DMS153 treated with DMSO at 0.1 percent for 48 hours (cell line): ENCODE measurements around the gene LPO.

ENCODE experiments used
- DNase-seq: peaks from one replicate; lab custom pipeline; 2025; ENCODE audit not compliant: unreplicated experiment; lab: John Stamatoyannopoulos, UW

LPO gene

DNA sequence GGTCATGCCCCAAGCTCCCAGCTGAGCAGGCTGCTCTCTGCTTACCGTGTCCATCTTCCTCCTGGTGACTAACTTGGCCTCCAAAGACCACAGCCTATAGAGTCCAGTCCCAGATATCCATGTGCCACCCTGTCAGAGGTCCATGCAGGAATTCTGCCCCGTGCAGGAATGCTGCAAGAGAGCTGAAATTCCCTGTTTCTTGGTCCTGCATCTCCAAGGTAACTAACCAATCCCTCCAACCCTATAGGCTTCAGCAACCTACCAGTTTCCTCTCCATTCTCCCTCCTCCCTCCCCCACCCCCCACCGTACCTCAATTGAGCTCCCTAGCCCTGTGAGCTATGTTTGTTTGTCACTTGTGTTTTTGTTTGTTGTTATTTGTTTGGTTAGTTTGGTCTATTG is 9.7 kb upstream of the LPO start:
- no peak for DNase-seq

GRCh38 chr17:58229384-58229783 is 9.0 kb upstream of the LPO start:
- no peak for DNase-seq

- DNase-seq = no peak
Measured at GRCh38 chr17:58229881-58230280, 8.5 kb upstream of the LPO start.

DNA sequence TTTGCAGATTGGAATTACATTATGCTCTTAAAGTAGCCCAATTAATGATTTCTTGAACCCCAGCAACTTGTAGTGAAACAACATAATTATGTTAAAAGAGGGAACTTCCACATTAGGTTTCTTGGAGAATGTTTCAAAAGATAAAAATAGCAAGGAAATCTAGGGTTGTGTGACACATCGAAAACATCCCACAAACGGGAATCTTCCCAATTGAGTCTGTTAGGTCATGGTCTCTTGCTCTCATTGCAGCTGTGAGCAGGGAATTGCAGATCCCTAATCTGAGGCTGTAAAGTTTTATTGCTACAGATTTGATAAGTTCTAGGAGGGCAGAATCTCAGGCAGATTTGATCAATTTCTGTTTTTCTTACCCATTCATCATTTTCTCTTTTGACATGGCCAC is 6.7 kb upstream of the LPO start:
- no peak for DNase-seq

DNA sequence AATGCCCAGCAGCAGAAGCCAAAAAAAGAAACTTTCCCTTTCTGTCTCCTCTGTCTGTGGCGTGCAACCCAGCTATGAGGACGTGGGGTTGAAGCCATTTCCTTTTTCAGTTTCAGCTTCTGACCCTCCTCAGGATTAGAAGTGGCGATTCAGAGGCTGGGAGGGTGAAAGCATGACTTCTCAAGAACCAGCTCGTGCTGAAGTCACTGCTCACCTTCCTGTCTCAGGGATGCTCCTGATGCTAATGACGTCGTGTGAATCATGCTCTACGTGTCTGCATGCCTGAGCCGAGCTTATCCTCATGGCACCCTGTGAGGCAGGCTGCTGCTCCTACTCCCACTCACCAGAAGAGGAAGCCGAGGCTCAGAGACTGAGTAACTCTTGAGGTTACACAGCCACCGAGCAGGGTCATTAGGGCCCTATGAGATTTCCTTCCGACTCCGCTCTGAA is 5.7 kb upstream of the LPO start:
- DNase-seq = no peak

- DNase-seq = no peak
Measured at GRCh38 chr17:58233543-58233942, 4.8 kb upstream of the LPO start.

DNA sequence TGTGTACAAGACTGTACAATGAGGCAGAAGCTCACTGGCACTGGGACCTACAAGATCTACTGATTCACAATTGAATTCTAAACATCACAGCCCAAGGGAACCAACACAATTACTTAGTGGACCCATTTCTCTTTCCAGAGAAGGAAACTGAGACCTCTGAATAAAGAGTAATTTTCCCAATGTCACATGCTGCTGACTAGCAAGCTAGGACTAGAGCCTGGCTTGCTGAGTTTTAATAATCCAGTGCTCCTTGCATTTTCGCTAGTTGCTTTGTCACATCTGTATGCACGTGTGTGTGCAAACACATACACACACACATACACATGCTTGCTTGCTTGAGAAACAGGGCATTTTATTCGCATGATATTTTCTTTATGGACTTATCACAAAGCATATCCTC is 3.9 kb upstream of the LPO start:
- DNase-seq = no peak

DNA sequence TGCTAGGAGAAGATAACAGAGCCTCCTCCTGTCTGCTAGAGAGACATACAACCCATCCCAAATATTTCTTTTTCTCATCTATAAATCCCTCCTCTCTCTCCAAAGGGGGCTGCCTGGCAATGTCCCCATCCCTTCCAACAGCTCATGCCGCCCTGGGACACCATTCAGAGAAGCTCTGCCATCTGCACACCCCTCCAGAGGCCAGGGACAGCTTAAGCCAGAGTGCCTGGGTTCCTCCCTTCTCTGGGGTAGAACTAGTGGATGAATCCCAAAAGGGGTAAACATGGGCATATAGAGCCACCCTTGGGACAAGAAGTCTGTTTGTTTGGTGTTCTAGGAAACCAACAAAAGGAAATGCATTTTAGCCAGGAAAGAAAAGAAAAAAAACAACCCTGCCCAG is 2.6 kb upstream of the LPO start:
- DNase-seq = no peak

- DNase-seq = no peak
Measured at GRCh38 chr17:58236394-58236793, 2.0 kb upstream of the LPO start.

DNA sequence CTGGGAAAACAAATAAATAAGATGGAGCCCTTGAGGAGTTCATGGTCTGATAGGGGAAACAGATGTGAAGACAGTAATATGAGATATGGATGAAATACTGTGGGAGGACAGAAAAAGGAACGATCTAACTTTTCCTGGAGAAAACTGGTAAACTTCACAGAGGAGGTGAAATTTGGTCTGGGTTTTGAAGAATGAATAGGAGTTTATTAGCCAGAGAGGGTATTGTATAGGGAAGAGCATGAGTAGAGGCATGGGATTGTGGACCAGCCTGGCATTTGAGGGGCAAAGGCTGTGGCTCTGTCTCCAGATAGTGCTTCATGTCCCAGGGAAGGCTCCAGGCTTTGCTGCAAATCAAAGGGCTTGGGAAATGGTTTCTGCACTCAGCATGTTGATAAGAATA is 1.6 kb downstream of the LPO start:
- no peak for DNase-seq

DNA sequence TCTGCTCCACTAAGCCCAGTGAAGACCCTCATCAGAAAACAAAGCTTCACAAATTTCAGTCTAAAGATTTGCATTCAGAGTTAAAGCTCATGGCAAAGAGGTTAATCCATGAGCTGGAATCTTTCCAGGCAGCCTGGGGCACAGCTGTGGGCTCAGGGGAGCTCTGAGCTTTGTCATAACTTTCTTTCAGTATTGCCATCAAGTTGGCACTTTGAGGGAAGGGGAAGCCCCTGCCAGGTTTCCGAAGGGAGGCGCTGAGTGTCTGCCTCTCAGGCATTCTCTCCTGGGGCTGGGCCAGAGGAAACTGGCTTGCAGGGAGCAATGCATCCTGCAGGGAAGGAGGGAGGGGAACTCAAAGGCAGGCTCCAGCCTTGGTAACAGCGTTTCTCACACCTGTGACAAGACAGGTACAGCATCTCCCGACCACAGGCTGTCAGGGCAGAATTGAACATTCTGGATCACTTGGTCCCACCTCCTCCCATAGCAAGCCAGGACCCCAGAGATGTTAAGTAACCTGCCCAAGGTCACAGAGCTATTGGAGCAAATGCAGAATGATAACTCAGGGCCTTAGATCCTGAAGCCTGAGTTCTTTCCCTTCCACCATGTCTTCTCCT is 3.9 kb downstream of the LPO start:
- no peak for DNase-seq

DNA sequence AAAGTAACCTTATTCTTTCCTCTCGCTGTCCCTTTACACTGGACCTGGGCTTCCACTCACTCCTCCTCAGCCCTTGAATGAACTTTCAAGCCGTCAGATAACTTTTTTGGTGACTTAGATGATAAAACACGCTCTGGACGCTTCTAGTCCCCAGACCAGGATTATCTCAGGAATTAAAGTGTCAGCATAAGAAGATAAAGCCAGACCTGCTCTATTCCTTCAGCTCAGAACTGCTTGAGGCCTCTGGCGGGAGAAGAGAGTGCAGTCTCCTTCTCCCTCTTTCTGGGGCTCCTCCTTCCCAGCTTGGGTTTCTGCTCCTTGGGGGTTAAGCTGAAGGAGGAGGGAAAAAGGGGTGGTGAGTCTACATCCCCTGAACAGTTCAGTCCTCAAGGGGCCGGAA is 6.6 kb downstream of the LPO start:
- no peak for DNase-seq

DNA sequence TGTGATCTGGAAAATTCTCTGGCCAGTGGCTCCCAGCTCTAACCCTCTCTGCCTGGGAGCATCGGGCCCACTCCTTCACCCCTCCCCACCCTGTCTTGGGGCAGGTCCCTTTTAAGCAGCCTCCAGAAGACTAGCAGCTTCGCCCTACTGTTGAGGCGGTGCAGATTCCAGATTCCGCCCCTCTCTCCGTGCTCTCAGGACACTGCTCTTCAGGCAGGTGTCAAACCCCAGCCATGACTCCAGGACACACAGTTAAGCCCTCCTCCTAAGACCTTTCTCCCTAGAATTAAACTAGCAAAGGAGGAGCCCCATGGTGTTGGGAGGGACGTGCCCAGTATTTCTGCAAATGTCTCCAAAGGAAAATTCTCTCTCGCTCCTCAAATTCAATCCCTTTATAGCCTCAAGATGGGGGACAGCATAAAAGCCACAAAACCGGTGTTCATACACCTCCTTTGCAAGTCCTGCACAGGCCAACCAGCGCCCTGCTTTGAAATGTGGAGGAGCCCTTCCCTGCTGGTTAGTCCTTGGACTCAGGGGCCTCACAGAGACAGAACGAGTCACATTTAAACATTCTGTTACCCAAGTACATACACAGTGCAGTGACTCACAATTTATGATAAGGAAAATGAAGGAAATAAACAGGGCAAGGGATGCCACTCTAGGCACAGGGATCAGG is 7.2 kb downstream of the LPO start:
- DNase-seq = no peak

DNA sequence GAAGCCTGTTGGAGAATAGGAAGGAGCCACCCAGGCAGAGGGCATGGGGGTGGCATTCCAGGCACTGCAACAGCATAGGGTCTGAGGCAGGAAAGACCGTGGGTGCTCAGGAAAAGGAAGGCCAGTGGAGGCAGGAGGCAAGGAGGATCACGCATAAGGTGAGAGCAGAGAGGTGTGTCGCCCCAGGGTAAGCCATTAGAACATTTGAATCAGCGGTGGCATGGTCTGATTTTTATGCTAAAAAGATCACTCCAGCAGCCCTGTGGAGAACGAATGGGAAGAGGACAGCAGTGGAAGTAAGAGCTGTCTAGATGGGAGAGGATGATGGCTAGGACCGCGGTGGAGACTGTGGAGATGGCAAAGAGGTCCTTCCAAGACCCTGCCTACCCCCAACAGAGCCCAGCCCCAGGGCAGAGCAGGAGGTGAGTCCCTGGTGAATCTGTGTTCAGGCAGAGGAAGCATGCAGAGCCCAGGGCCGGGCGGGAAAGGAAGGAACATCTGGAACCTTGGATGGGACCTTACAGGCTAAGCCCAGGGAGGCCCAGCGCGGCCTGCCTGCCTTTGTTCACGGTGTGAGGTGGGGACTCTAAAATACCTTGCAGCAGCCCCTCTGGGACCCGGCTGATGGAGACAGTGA is 7.8 kb downstream of the LPO start:
- DNase-seq = no peak

DNA sequence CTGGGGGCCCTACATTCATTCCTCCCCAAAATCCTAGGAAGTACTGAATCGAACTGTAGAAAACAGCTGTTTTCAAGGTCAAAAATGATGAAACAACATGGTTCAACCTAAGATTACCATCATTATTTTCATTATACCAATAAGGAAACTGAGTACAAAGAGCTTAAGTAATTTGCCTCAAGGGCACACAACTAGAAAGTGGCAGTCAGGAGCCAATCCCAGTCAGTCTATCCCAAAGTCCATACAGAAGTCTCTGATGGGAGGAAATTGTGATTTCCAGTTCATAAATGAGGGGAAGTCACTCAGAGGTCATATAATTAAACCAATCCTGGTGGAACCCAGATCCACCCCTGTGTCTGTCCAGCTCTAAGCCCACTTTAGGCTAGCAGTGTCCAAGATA is 8.4 kb downstream of the LPO start:
- no peak for DNase-seq

DNA sequence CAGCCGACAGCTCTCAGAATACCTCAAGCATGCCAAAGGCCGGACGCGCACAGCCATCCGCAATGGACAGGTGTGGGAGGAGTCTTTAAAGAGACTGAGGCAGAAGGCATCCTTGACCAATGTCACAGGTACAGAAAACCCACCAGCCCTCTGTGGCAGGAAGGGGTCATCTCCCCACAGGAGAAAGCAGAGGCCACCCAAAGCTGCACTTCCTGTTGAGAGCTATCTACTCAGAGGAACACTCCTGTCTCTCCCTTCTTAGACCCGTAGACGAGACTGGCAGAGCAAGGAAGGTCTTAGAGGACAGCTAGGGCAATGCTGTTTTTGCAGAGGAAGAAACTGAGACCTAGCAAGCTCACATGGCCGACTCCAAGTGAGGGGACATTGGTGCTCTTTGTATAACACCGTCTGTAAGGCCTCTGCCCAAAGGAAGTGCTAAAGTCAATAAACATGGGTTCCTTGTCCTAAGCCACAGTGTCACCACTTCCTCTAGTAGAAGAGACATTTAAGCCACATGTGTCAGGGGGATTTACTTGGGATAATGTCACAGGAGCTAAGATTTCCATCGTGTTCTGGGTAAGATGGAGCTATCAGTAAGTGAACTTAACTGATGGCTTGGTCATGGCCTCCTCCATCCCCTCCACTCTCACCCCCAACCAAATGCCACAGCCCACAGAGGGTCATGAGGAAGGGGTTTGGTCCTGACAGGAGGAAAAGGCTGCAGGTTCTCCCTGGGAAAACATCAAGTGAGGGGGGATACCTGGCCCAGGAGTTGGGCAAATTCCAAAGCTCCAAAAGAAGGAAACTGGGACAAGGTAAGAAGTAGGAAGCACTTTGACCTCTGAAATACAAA is 9.4 kb downstream of the LPO start:
- DNase-seq = no peak

GRCh38 chr17:58248955-58249269 is 10.5 kb downstream of the LPO start:
- no peak for DNase-seq

- DNase-seq = peak; percentile 60
Measured at GRCh38 chr17:58249270-58250133, 11.1 kb downstream of the LPO start.

GRCh38 chr17:58250344-58251011 is 12.1 kb downstream of the LPO start:
- no peak for DNase-seq

GRCh38 chr17:58252141-58252540 is 13.8 kb downstream of the LPO start:
- DNase-seq = no peak
